ENCODE data around the gene PCDH12.

PCDH12 gene

GRCh38 chr5:141941307-141941706, 16.7 kb downstream of the PCDH12 start:
- H2AFZ ChIP-seq (ENCODE audit: low read length), result no peak overlapping the region
- no peaks in the 10 kb centered on the region for H4K20me1 ChIP-seq (ENCODE audit: insufficient read depth, low read length)
- TF ChIP-seq EZH2phosphoT487 (IDR thresholded peaks at IDR 0.05; ENCODE audit: low read length) (no peak), CTCF (IDR thresholded peaks at IDR 0.05; ENCODE audit: low read length) (no peak), EZH2 (optimal IDR thresholded peaks at IDR 0.05; ENCODE audit: low read depth, low read length) (no peak)
- peak overlapping the region; percentile 77 for H3K4me2 ChIP-seq (ENCODE audit: low read depth, low read length)
- no peaks in the 10 kb centered on the region for H3K79me2 ChIP-seq (ENCODE audit: low read length)
- H3F3A ChIP-seq (ENCODE audit: insufficient read depth, low read length), result peaks cover 25% of the 10 kb centered on the region
- peak; percentile 61 for DNase-seq
- peak overlapping the region; percentile 13 for H3K4me3 ChIP-seq (ENCODE audit: low read length)
- H3K9me2 ChIP-seq (replicated peaks; ENCODE audit: insufficient read depth, low read length), result no peaks in the 10 kb centered on the region
- no peaks in the 10 kb centered on the region for H3K36me3 ChIP-seq (replicated peaks; ENCODE audit: insufficient read depth, low read length)
- H3K9me3 ChIP-seq (replicated peaks; ENCODE audit: insufficient read depth, low read length), result no peaks in the 10 kb centered on the region
- H3K27me3 ChIP-seq (replicated peaks; ENCODE audit: insufficient read depth, low read length), result no peaks in the 10 kb centered on the region
- peak overlapping the region; percentile 85 for H3K27ac ChIP-seq (ENCODE audit: low read length)
- peak overlapping the region; percentile 41; the same call in 1 of the 2 replicates for H3K9ac ChIP-seq (ENCODE audit: low read length)
- H3K4me1 ChIP-seq (ENCODE audit: low read length), result peaks cover 41% of the 10 kb centered on the region

GRCh38 chr5:141940695-141941271, 17.2 kb downstream of the PCDH12 start:
- peaks cover 41% of the 10 kb centered on the region for H3K4me1 ChIP-seq (ENCODE audit: low read length)
- peak overlapping the region; percentile 41; the same call in 1 of the 2 replicates for H3K9ac ChIP-seq (ENCODE audit: low read length)
- H3K4me2 ChIP-seq (ENCODE audit: low read depth, low read length), result peak overlapping the region; percentile 77
- no peaks in the 10 kb centered on the region for H3K9me2 ChIP-seq (replicated peaks; ENCODE audit: insufficient read depth, low read length)
- H3F3A ChIP-seq (ENCODE audit: insufficient read depth, low read length), result peaks cover 25% of the 10 kb centered on the region
- H3K27ac ChIP-seq (ENCODE audit: low read length), result peak overlapping the region; percentile 85
- no peaks in the 10 kb centered on the region for H3K27me3 ChIP-seq (replicated peaks; ENCODE audit: insufficient read depth, low read length)
- H3K9me3 ChIP-seq (replicated peaks; ENCODE audit: insufficient read depth, low read length), result no peaks in the 10 kb centered on the region
- TF ChIP-seq EZH2phosphoT487 (IDR thresholded peaks at IDR 0.05; ENCODE audit: low read length) (no peak), CTCF (IDR thresholded peaks at IDR 0.05; ENCODE audit: low read length) (peak; percentile 66)
- H2AFZ ChIP-seq (ENCODE audit: low read length), result no peak overlapping the region
- H3K79me2 ChIP-seq (ENCODE audit: low read length), result no peaks in the 10 kb centered on the region
- H3K4me3 ChIP-seq (ENCODE audit: low read length), result peak overlapping the region; percentile 13
- H4K20me1 ChIP-seq (ENCODE audit: insufficient read depth, low read length), result no peaks in the 10 kb centered on the region
- DNase-seq, result peak; percentile 92
- H3K36me3 ChIP-seq (replicated peaks; ENCODE audit: insufficient read depth, low read length), result no peaks in the 10 kb centered on the region

GRCh38 chr5:141935538-141935937, 22.5 kb downstream of the PCDH12 start:
- Histone ChIP-seq H3K9me3 (replicated peaks; ENCODE audit: insufficient read depth, low read length) (no peaks in the 10 kb centered on the region), H4K20me1 (ENCODE audit: insufficient read depth, low read length) (no peaks in the 10 kb centered on the region), H3F3A (ENCODE audit: insufficient read depth, low read length) (peaks cover 11% of the 10 kb centered on the region), H3K4me1 (ENCODE audit: low read length) (peaks cover 21% of the 10 kb centered on the region), H2AFZ (ENCODE audit: low read length) (no peak overlapping the region), H3K9ac (ENCODE audit: low read length) (no peak overlapping the region), H3K27me3 (replicated peaks; ENCODE audit: insufficient read depth, low read length) (no peaks in the 10 kb centered on the region), H3K27ac (ENCODE audit: low read length) (no peak overlapping the region), H3K4me3 (ENCODE audit: low read length) (no peak overlapping the region), H3K9me2 (replicated peaks; ENCODE audit: insufficient read depth, low read length) (no peaks in the 10 kb centered on the region), H3K36me3 (replicated peaks; ENCODE audit: insufficient read depth, low read length) (0 out of 2 replicates have a peak, but pooled peaks cover 2% of the 10 kb centered on the region), H3K79me2 (ENCODE audit: low read length) (no peaks in the 10 kb centered on the region), H3K4me2 (ENCODE audit: low read depth, low read length) (no peak overlapping the region)
- DNase-seq, result no peak
- TF ChIP-seq CTCF (IDR thresholded peaks at IDR 0.05; ENCODE audit: low read length), result no peak
- TF ChIP-seq EZH2phosphoT487 (IDR thresholded peaks at IDR 0.05; ENCODE audit: low read length), result no peak
- TF ChIP-seq EZH2 (optimal IDR thresholded peaks at IDR 0.05; ENCODE audit: low read depth, low read length), result no peak

Data from MM.1S (cell line).